Fibroblast of the aortic adventitia (primary cell): ENCODE data around the gene TICRR. TPM values are rescaled to one million over a fixed set of nuclear protein-coding genes. Genes with fewer than 3 reads are reported as not detected.

Experiments
- DNase-seq: peaks from one replicate; pipeline ENCODE4 v3.0.0-alpha.2; 2010; ENCODE audit warnings: low read depth
- H3K4me3 ChIP-seq: 2 replicates; pipeline ENCODE4 v1.5.1; 2011; ENCODE audit warnings: low read depth, mild to moderate bottlenecking, control low read depth, low read length, moderate library complexity
- CTCF ChIP-seq: IDR thresholded peaks from 2 replicates; pipeline ENCODE4 v1.5.1; 2011; ENCODE audit warnings: mild to moderate bottlenecking, low read length, control low read depth, inconsistent platforms; ENCODE audit not compliant: insufficient read depth
- total RNA-seq: library from RNA; depleted of rRNA; stranded (reverse); fragments of >200 nt; gene quantifications from 2 replicates; pipeline ENCODE4 v1.2.3, GENCODE V29; 2012; ENCODE audit warnings: low replicate concordance

Gene TICRR
- total RNA-seq, 1 donor, result 8.8 TPM

DNA sequence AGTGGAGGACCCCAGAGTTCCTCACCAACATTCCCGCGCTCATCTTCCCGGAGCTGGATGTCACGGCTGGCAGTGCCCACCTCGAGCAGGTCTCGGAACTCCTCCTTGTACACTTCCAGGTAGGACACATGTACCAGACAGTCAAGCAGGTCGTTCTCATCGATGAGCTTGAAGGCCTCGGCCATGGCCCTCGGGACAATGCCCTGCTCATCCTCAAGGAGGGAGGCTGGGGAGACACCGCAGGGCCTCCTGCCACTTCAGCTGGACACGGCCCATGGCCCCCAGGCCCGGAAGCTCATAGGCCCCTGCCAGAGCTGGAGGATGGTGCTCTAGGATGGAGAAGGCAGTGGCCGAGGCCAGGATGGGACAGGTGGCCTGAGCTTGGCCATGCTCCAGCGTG lies 74.4 kb downstream of the TICRR start:
- H3K4me3 ChIP-seq, result no peak overlapping the region
- TF ChIP-seq CTCF, result no peak
- DNase-seq, result no peak

DNA sequence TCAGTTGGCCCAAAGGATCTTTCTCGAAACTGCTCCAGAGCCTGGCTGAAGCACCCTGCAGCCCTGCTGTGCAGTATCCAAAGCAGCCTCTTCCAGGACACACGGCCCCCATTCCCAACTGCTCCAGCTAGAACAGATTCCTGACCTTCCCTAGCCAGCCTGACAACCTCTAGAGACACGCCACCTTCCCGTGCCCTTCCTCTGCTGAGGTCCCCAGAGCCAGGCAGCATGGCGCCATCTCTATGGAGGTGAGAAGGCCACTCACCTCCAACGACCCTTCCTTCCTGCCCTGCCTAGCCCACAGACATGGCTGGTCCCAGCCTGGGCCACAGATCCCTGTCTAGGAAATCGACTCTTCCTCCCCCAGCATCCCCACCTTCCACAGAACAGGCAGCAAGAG lies 76.9 kb downstream of the TICRR start:
- H3K4me3 ChIP-seq, result no peak overlapping the region
- no peak for DNase-seq
- no peak for TF ChIP-seq CTCF

GRCh38 chr15:89652666-89653065 lies 77.4 kb downstream of the TICRR start:
- no peak for TF ChIP-seq CTCF
- no peak overlapping the region for H3K4me3 ChIP-seq
- DNase-seq, result no peak

DNA sequence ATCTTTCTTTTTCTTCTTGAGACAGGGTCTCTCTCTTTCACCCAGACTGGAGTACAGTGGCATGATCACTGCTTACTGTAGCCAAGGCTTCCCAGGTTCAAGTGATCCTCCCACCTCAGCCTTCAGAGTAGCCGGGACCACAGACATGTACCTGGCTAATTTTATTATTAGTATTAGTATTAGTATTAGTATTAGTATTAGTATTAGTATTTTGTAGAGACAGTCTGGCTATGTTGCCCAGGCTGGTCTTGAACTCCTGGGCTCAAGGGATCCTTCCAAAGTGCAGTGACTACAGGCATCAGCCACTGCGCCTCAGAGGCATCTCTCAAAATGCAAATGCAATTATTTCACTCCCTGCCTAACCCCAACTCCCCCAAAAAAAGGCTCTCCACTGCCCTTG lies 78.3 kb downstream of the TICRR start:
- no peak overlapping the region for H3K4me3 ChIP-seq
- TF ChIP-seq CTCF, result no peak
- DNase-seq, result no peak

DNA sequence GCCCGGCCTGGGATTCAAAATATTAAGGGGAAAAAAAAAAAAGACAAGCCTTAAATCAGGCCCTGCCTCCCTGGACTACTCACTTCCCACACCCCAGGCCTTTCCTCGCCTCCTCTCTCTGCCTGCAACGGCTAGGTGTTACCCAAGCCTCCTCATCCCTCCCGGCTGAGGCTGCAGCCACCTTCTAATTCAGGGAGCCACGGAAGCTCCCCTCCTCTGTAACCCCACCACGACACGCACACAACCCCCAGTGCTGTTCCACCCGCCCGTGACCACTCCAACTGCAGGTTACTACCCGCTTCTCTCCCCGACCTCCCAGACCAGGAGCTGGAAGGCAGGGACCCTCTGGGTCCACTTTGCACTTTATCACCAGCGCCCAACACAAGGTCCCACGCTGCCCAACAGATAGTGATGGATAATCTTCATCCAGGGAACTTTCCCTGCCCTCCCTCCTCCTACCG lies 79.1 kb downstream of the TICRR start:
- DNase-seq, result peak; percentile 70
- no peak for TF ChIP-seq CTCF
- H3K4me3 ChIP-seq, result peak overlapping the region; percentile 78

GRCh38 chr15:89654847-89655805 lies 79.9 kb downstream of the TICRR start, which contains the start of gene KIF7:
TSS of gene KIF7 (minus strand) at chr15:89655467. CDS start at chr15:89652930, 2,537 bp downstream.
- TF ChIP-seq CTCF, result no peak
- DNase-seq, result peak; percentile 30
- H3K4me3 ChIP-seq, result peak within 1 kb of the TSS; percentile 78
